GOT3 (cell line): ENCODE measurements around the gene ANKRD11.

Experiments used
- DNase-seq: peaks from one replicate; lab custom pipeline; 2025; ENCODE audit warnings: mixed read lengths; lab: John Stamatoyannopoulos, UW

ANKRD11 gene

DNA sequence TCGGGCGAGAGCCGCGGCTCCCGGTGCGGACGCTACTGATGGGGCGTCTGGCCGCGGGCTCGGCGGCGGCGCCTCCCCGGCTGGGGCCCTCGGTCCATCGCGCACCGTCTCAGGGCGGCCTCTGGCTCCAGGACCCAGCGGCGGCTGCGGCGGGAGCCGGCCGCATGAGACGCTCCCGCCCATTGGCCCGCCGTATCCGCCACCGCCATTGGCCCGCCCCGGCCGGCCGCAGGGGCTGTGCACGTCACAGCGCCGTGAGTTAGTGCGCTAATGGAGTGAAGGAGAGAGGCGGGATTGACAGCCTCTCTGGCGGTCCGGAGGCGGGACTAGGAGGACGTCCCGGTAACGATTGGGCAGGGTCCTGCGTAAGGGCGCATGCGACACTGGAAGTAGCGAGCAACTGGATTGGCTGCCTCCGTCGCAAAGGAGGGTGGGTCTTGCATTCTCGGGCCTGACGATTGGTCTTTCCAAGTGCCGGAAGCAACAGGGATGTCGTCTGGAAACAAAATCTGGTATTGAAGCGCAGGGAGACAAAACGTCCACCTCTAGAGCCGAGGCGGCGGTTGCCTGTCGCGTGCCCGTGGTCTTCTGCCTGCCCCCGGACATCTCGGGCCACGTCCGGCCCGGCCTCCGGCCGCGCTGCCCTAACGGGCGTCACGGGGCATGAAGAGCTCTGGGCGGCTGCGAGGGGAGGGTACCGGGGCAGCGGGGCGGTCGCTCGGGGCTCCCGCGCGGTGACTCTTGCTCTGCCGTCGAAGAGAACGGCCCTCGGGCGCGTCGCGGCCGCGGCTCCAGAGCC, at the start of gene ANKRD11:
ANKRD11 (minus strand) TSS at position 123 of the 799 bp plus-strand sequence. CDS start 173,542 bp downstream, outside the sequence.
- DNase-seq, result peak; percentile 98

DNA sequence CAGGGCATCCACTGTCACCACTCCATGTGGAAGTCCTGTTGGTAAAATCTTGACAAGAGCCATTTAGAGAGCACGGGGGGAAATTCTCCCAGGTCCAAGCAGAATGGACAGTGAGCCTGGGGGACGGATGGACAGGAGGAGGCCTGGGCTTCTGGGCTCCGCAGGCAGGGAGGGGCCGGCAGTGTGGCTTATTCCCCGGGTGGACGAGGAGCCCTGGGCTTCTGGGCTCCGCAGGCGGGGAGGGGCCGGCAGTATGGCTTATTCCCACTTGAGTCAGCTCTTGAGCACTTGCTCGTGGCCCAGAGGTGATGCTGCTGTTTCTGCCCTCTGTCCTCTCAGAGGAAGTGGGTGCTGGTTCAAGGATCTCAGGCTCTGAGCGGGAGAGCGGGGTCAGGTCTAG, 47.9 kb upstream of the ANKRD11 start:
- DNase-seq, result no peak

DNA sequence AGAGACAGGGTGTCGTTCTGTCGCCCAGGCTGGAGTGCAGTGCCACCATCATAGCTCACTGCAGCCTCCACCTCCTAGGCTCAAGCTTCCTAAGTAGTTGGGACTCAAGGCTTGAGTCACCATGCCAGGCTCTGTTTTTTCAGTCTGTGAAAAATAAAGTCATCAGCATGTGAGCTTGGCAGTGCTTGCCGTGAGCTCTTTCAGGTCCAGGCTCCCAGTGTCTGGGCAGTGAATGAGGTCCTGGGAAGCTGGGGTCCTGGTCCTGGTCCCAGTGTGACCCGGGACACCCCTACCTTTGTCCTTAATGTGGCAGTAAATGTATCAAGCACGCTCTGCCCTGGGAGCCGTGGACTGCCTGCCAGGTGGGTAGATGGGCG, 47.2 kb upstream of the ANKRD11 start:
- no peak for DNase-seq

DNA sequence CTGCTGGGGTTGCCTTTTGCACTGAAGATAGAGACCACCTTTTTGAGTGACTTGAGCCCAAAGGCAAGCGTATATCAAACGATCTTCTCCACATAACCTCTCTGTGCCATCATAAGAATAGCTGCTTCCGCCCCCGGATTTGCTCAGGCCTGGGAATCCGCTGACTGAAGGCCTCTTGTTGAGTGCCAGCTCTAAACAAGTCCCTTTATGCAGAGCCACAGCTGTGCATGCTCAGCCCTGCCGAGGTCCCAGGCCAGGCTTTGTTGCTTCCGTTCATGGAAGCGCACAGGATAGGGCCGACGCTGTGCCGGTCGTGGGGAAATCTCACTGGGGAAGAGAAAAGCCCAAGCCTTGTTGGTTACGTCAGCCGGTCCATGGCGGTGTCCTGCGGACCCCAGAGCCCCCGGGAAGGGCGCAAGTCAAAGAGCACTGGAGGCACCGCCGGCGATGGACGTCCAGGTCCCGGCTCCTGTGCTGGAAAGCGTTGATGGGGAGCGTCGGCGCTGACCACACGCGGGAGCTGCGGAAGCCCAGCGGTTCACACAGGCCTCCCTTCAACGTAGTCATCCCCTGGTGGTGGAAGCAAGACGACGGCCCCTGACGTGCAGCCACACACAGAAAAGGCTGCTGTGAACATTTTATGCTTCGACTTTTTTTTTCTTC, 46.7 kb upstream of the ANKRD11 start:
- no peak for DNase-seq

DNA sequence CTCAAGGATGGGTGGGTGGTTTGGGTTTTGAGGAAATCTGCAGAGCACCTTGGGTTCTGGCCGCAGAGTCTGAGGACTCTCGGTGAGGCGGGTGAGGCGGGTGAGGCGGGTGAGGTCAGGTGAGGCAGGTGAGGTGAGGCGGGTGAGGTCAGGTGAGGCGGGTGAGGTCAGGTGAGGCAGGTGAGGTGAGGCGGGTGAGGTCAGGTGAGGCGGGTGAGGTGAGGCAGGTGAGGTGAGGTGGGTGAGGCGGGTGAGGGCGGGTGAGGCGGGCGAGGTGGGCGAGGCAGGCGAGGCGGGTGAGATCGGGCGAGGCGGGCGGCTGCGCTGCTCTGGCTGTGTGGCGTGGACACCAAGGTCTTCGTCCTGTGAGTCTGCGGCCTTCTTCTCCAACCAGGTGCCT, 46.0 kb upstream of the ANKRD11 start:
- no peak for DNase-seq

DNA sequence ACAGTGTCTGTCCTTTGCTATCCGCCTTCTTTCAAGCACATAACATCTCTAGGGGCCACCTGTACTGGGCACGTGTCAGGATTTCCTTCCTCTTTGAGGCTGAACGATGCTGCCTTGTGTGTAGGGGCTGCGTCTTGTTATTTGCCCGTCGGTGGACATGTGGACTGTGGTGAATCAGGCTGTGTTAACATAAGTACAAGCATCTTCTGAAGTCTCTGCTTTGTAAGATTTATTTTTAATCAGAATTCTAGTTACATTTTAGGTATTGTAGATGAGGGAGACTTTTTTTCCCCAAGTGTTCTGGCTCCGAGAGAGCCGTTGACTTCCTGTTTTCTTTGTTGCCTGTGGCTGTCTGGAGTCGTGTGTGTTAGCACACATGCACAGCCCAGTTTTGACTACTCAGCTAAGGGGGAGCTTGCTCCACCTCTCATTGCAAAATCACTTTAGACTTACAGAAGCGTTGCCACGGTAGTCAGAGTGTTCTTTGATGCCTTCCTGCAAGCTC, 43.9 kb upstream of the ANKRD11 start:
- DNase-seq, result no peak

DNA sequence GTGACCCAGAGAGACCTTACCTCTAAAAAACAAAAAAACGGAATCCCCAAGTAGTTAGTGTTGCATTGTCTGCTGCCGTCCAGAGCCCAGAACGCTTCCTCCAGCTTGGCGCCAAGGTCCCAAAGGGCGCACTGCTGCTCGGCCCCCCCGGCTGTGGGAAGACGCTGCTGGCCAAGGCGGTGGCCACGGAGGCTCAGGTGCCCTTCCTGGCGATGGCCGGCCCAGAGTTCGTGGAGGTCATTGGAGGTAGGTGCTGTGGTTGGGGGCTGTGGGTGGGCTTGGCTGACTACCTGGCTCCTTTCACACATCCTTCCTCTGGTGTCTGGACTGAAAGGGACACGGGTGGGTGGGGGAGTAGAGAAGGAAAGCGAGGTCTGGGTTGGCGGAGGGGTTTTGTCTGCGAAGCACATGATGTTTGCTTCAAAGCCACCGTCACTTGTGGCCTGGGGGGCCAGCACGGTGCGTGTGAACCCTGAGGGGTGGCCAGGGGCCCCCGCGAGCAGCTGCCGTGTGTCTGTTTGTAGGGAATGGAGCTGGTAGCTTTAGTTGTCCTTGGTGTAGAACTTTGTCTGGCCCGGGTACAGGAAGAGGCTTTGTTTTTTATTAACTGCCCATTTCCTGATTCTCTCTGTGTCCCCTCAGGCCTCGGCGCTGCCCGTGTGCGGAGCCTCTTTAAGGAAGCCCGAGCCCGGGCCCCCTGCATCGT, 41.6 kb upstream of the ANKRD11 start:
- no peak for DNase-seq

DNA sequence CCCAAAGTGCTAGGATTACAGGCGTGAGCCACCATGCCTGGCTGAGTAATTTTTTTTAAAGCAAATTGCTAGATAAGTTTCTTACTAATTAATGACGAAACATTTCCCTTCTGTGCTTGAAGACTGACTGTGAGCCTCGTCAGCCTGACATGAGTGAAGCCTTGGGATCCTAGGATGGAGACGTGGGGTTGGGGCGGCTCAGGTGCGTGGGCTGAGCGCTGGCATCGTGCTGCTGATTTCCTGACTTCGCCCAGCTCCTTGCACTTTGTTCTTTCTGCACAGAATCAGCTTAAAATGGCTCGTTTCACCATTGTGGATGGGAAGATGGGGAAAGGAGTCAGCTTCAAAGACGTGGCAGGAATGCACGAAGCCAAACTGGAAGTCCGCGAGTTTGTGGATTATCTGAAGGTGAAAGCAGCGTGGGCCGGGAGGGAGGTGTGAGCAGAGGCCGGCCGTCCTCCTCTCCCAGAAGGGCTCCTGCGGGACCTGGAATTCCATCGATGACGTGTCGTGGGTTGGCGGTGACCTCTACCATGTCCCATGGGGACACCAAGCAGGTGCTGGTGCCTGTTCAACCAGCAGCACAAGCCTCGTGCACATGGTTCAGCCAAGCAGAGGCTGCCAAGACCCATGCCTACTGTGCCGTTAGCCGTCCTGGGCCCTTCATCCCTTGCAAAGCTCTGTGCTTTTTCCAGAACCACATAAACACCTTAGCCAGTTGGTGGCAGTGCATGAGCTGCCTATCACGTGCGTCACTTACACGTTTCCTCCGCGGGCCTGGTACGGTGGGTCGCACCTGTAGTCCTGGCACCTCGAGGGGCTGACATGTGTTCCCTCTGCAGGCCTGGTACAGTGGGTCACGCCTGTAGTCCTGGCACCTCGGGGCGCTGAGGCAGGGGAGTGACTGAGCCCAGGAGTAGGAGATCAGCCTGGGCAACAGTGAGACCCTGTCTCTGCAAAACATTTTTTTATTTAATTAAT, 40.3 kb upstream of the ANKRD11 start:
- no peak for DNase-seq

DNA sequence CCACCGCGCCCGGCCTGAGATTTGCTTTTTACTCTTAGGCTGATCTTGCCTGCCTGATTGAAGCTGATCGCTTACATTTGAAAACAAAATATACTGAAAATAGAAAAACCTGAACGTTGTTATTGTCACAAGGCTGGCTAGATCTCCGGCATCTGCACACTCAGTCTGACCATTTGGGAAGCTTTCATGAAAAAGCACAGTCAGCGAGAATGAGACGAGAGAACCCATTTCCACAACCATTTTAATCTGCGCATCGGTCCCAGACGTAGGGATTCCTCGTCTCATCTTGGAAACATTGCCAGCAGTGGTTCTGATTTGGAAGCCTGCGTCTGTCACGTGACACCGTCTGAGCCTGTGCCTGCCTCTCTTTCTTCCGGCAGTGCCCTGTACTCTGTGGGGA, 38.7 kb upstream of the ANKRD11 start:
- no peak for DNase-seq

DNA sequence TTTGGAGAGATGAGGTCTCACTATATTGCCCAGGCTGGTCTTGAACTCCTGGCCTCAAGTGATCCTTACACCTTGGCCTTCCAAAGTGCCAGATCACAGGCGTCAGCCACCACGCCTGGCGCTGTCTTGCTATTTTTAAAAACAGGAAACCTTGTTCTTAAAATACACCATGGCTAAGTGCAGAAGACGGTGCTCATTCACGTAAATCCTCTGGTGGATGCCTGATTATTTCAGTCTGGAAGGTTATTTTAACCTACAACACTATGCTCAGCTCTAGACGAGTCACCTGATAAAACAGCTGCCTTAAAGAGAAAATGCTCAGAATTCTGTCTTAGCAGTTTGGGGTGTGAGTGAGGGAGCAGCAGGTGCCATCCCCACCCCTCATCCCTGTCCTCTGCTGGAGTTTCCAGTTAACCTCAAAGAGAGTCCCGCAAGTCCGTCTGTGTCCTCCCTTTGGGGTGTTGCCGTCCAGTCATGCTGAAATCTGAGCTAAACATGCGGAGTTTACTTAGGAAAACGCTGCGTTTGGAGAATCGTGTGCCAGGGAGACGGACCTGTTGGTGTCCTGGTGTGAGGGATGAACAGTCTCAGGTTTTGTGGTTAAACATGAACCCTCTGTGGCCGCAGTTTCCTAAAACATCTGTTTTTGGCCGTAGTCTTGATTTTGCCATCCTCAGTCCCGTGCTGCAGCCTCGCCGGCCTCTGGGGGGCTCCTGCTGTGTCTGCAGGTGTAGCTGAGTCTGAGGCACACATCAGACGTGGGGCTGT, 35.0 kb upstream of the ANKRD11 start:
- no peak for DNase-seq

DNA sequence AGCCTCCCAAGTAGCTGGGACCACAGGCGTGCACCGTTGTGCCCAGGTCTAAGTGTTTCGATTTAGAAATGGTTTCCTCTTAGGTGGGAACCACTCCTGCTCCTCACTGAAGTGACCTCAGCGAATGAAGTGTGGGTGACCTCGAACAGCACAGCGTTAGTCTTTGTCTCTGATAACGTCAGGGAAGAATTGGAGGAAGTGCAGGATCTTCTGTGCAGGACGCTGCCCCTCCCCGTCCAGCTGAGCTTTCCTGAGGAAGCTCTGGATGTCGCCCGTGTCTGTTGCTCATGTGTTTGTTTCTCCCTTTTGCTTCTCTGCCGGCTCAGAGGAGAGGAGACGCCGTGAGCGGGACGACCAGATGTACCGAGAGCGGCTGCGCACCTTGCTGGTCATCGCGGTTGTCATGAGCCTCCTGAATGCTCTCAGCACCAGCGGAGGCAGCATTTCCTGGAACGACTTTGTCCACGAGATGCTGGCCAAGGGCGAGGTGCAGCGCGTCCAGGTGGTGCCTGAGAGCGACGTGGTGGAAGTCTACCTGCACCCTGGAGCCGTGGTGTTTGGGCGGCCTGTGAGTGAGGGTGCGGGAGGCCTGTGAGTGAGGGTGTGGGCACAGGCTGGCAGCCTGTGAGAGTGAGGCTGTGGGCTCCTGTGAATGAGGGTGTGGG, 33.5 kb upstream of the ANKRD11 start:
- DNase-seq, result no peak

DNA sequence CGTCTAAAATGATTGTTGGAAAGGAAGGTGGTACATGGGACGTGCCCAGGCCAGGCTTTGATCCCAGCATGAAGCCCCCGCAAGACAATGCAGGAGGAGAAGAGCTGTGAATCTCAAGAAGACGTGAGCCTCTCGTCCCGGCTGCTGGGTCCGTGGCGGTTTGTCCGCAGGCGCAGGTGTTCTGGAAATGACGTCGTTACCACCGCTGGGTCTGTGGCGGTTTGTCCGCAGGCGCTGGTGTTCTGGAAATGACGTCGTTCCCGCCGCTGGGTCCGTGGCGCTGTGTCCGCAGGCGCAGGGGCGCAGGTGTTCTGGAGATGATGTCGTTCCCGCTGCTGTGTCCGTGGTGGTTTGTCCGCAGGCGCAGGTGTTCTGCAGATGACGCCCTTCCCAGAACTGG, 31.9 kb upstream of the ANKRD11 start:
- DNase-seq, result no peak

DNA sequence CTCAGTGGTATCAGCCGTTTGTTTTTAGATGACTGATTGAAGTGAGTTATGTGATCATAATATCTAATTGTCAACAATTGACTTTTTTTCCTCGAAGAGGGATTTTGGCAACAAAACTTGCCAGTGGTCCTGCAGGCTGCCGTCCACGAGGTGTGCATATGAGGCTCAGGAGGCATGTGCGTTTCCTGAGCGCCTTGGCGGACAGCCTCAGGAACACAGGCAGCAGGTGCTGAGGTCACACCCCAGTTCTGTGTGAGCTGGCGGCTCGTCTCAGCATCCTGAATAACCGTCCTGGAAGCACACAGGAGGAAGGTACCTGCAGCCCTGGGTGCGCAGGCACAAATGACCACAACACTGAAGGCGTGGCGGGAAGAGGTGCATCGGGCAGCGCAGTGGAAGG, 29.5 kb upstream of the ANKRD11 start:
- no peak for DNase-seq

DNA sequence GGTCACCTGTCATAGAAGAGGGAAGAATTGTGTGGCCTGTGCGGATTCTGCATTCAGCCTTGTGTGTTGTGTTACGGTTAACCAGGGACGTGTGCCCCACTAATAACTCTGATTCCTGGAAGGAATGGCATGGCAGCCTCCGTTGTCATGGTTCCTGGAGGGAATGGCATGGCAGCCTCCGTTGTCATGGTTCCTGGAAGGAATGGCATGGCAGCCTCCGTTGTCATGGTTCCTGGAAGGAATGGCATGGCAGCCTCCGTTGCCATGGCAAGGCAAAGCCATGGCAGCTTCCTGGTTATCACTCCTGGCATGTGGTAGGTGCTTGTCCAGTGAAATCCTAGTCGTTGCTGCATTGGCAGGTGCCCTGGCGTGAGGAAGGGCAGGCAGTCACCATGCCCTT, 26.8 kb upstream of the ANKRD11 start:
- DNase-seq, result no peak

DNA sequence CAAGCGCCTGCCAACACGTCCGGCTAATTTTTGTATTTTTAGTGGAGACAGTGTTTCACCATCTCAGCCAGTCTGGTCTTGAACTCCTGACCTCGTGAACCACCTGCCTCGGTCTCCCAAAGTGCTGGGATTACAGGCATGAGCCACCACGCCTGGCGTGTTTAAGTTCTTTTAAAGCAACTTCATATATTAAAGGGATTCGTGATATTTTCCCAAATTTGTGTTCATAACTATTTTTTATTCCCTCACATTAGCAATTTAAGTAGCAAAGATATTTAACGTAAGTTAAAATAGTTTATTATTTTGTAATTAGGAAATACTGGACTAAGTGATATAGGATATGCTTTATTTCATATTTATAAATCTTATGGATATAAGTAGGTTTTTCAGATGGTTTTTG, 22.1 kb upstream of the ANKRD11 start:
- DNase-seq, result no peak

DNA sequence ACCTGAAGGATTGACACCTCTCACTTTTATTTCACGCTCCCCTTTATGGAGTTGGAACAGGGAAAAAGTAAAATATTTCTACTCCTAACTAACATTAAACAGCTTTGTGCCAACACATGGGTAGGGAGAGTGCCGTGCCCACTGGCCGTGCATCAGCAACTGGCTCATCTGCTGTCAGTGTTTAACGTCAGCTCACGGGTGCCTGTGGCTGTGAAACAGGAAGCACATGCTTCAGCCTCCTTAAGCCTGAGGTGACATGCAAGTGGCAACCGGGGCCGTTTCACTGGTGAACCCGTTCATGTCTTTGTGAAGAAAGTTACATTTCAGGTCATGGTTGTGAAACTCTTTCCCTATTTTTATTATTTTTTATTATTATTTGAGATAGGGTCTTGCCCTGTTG, 21.0 kb upstream of the ANKRD11 start:
- DNase-seq, result no peak

DNA sequence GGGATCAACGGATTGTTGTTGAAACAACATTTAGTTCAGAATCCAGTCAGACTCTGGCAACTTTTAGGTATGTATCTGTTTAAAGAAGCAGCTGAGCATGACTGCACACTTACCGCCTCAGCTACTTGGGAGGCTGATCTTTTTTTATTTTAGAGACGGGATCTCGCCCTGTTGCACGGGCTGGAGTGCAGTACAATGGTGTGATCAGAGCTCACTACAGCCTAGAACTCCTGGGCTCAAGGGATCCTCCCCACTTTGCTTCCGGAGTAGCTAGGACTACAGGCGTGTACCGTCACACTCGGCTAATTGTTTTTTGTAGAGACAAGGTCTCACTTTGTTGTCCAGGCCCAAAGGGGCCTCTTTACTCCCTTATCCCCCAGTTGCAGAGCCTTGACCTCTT, 20.2 kb upstream of the ANKRD11 start:
- no peak for DNase-seq

DNA sequence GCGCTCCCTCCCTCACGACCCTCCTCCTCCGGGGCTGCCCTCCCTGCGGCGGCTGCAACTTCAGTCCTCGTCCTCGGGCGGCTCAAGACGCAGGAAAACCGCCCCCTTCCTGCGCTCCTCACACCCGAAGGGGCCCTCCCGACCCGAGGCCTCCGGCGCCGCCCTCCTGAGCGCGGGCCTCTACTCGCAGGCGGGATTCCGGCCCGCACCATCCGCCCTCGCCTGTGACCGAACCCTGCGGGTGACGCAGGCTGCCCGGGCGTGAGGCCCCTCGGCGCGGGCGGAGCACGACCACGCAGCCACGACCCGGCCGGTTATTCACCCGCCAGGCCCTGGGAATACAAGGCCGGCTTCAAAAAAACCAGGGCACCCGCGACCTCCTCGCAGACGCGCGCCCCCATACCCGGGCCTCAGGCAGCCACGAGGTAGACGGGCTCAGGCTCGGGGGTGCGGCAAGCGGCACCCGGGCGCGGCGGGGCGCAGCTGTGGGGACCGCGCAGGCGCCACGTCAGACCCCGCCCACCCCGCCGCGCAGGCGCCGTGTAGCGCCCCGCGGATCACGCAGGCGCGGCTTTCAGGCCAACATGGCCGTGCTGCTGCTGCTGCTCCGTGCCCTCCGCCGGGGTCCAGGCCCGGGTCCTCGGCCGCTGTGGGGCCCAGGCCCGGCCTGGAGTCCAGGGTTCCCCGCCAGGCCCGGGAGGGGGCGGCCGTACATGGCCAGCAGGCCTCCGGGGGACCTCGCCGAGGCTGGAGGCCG, 17.7 kb upstream of the ANKRD11 start, which contains the start of gene SPG7:
SPG7 (plus strand) TSS at position 570 of the 757 bp plus-strand sequence; CDS start at position 585, 15 bp downstream.
- DNase-seq, result peak; percentile 78

DNA sequence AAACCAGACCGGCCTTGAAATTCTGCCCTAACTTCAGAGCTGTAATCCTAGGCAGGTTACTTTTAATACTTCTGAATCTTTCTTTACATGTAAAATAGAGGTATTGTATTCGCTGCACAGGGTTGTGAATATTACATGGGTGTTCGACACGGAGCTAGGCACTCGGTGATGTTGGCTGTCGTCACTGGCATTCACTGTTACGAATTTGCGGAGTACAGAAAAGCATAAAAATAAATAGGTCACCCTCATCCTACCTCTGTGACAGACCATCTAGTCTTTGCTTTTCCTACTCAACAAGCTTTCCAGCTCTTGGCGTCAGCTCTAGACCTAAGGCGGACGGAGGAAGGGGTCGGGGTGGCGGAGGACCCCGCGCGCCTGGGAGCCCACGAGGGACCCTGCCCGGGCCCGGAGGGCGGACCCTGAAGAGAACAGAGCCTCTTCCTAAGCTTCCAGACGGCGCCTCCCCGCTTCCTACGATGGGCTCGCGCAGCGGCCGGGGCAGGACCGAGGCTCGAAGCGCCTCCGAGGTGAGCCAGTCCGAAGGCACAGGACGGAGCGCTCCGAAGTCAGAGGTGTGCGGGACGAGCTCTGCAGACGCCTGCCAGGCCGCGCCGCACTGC, 17.0 kb upstream of the ANKRD11 start:
- no peak for DNase-seq
